Fibroblast of the aortic adventitia (primary cell): ENCODE data around the gene PNMA6A. TPM values are rescaled to one million over a fixed set of nuclear protein-coding genes. Genes with fewer than 3 reads are reported as not detected.

Experiments used
- DNase-seq: peaks from one replicate; pipeline ENCODE4 v3.0.0-alpha.2; 2010; ENCODE audit warnings: low read depth
- H3K4me3 ChIP-seq: 2 replicates; pipeline ENCODE4 v1.5.1; 2011; ENCODE audit warnings: low read depth, mild to moderate bottlenecking, control low read depth, low read length, moderate library complexity
- total RNA-seq: library from RNA; depleted of rRNA; stranded (reverse); fragments of >200 nt; gene quantifications from 2 replicates; pipeline ENCODE4 v1.2.3, GENCODE V29; 2012; ENCODE audit warnings: low replicate concordance
- TF ChIP-seq, protein P1 (sequence below): IDR thresholded peaks from 2 replicates; pipeline ENCODE4 v1.5.1; 2011; ENCODE audit warnings: mild to moderate bottlenecking, low read length, control low read depth, inconsistent platforms; ENCODE audit not compliant: insufficient read depth

PNMA6A gene
- total RNA-seq, 1 donor = 1.3 TPM

DNA sequence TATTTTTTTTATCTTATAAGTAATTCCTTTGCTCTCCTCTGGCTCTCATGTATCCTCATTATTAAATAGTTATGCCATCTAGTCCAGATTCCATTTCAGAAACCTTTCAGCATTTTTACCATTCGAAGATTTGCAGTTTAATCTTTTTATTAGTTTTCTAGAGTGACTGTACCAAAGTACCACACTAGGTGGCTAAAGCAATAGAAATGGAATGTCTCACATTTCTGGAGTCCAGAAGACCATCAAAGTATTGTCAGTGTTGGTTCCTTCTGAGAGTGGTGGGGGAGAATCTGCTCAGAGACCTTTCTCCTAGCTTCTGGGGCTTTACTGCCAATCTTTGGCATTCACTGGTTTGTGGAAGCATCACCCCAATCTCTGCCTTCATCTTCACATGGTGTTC lies 19.7 kb upstream of the PNMA6A start:
- TF ChIP-seq, protein P1, sequence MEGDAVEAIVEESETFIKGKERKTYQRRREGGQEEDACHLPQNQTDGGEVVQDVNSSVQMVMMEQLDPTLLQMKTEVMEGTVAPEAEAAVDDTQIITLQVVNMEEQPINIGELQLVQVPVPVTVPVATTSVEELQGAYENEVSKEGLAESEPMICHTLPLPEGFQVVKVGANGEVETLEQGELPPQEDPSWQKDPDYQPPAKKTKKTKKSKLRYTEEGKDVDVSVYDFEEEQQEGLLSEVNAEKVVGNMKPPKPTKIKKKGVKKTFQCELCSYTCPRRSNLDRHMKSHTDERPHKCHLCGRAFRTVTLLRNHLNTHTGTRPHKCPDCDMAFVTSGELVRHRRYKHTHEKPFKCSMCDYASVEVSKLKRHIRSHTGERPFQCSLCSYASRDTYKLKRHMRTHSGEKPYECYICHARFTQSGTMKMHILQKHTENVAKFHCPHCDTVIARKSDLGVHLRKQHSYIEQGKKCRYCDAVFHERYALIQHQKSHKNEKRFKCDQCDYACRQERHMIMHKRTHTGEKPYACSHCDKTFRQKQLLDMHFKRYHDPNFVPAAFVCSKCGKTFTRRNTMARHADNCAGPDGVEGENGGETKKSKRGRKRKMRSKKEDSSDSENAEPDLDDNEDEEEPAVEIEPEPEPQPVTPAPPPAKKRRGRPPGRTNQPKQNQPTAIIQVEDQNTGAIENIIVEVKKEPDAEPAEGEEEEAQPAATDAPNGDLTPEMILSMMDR = peak; percentile 21
- no peak for DNase-seq

DNA sequence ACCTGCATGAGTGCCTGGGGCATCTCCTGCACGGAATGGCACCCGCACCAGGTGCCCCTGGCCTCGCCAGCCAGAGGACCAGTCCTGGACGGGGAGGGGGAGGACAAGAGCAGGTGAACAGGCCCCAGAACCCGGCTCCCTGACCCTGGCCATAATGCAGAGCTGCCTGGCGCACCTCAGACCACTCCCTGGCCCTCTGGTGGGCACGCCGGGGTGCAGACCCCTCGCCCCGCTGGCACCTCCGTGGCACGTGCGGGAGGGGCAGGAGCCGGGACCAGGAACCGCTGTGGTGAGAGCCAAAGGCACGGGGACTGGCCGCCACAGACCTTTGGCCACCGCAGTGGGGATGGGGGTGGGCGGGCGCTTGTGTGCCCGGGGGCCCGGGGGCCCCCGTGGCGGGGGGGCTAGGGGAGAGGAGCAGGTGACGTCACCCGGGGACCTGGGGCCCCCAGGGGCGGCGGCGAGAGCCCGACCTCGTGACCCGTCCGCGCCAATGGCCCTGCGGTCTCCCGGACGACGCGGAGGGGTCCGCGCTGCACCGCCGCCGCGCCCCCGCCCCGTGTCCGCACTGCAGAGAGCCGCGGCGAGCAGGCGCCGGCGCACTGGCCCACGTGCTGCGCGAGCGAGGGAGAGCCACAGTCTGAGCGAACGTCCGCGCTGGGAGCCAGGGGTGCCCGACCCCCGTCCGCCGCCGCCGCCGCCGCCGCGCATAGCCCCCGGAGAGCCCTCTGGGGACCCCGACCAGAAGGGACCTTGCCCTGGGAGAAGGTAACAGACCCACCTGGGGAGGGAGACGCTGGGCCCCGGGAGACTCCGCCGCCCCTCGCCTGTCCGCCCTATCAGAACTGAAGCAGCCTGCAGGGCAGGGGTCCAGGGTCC lies 16.1 kb upstream of the PNMA6A start, which contains the start of gene PNMA3:
Gene PNMA3, plus strand, starts transcription at position 600 of the 879 bp plus-strand sequence. CDS start 586 bp downstream, outside the sequence.
- no peak for DNase-seq
- no peak within 1 kb of the TSS for H3K4me3 ChIP-seq
- TF ChIP-seq, protein P1 = no peak

More for the DNA sequence above, 19.7 kb upstream of the PNMA6A start:
- no peak overlapping the region for H3K4me3 ChIP-seq

DNA sequence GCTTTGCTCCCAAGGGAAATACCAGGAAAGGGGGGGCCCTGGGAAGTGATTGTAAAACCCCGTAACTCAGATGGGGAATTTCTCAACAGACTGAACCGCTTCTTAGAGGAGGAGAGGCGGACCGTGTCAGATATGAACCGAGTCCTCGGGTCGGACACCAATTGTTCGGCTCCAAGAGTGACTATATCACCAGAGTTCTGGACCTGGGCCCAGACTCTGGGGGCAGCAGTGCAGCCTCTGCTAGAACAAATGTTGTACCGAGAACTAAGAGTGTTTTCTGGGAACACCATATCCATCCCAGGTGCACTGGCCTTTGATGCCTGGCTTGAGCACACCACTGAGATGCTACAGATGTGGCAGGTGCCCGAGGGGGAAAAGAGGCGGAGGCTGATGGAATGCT lies 15.0 kb upstream of the PNMA6A start:
- TF ChIP-seq, protein P1 = no peak
- no peak for DNase-seq
- H3K4me3 ChIP-seq = no peak overlapping the region

DNA sequence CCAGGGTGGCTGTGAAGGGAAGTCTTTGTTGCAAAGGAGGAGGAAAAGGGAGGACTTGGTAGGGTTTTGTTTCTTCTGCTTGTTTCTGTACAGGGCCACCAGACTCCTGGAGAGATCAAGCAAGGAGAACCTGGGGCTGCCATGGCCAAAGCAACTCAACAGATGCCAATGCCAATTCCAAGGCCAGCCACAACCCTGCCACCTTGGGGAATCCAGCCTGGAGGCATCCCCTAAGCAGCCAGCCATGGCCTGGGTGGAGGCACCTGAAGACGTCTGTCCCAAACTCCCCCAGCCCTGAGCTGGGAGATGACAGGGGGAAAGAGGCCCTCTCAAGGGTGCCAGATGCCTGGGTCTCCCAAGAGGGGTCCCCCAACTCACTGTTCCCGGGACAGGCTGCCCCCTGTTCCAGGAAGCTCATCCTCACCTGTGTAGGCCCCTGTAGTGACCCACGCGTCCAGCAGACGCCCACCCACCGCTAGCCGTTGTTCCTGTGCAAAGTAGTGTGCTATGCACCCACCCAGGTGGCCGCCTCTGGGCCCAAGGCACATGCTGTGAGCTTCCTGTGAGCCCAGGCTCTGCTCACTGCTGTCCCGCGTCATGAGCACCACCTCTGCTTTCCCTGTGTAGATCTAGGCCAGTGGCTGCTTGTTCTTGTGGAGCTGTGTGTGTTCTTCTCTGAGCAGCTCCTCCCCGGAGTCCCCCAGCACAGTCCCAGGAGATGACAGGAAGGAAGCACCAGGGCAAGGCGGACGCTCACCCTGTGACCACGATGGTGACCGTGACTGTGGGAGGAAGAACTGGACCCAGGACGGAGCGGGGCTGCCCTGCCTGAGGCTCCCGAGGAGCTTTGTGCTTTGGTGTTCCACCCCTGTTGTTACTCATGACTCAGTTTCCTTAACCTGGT lies 12.8 kb upstream of the PNMA6A start:
- H3K4me3 ChIP-seq = no peak overlapping the region
- no peak for DNase-seq
- TF ChIP-seq, protein P1 = no peak

GRCh38 chrX:153060095-153060445 lies 12.2 kb upstream of the PNMA6A start:
- no peak overlapping the region for H3K4me3 ChIP-seq
- no peak for DNase-seq
- TF ChIP-seq, protein P1 = no peak

DNA sequence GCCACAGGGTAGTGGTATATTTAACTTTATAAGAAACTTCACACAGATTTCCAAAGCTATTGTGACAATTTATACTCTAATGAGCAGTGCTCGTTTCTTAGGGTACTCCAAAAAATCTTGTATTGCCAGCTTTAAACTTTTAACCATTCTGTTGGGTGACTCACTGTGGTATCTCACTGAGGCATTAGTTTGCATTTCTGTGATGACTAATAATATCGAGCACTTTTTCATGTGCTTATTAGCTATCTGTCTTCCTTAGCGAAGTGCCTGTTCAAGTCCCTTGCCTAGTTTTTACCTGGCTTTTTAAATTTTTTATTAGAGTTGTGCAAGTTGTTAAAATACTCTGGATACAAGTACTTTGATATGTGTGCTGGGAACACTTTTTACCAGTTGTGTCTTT lies 10.5 kb upstream of the PNMA6A start:
- DNase-seq = peak; percentile 53
- TF ChIP-seq, protein P1 = no peak
- no peak overlapping the region for H3K4me3 ChIP-seq
